GM21717 (cell line): ENCODE results near the gene KMT2C.

ENCODE experiments used
- ATAC-seq: cut with Tn5 transposase; IDR thresholded peaks from one replicate; pipeline ENCODE4 v1.9.1; 2021; ENCODE audit warnings: mild to moderate bottlenecking, moderate library complexity; ENCODE audit not compliant: unreplicated experiment

The KMT2C gene

GRCh38 chr7:152121432-152121831 lies 314.4 kb downstream of the KMT2C start:
- ATAC-seq: no peak

GRCh38 chr7:152120776-152121175 lies 315.0 kb downstream of the KMT2C start:
- no peak for ATAC-seq

GRCh38 chr7:152120210-152120609 lies 315.6 kb downstream of the KMT2C start:
- ATAC-seq: no peak

- no peak for ATAC-seq
Measured at GRCh38 chr7:152117356-152117755, 318.4 kb downstream of the KMT2C start.

GRCh38 chr7:152115021-152115718 lies 320.6 kb downstream of the KMT2C start:
- ATAC-seq: no peak

- no peak for ATAC-seq
Measured at GRCh38 chr7:152112829-152113228, 323.0 kb downstream of the KMT2C start.

- no peak for ATAC-seq
Measured at GRCh38 chr7:152108359-152108758, 327.4 kb downstream of the KMT2C start.

- ATAC-seq: no peak
Measured at GRCh38 chr7:152107945-152108344, 327.9 kb downstream of the KMT2C start.

GRCh38 chr7:152106990-152107389 lies 328.8 kb downstream of the KMT2C start:
- ATAC-seq: no peak

- ATAC-seq: no peak
Measured at GRCh38 chr7:152105205-152105604, 330.6 kb downstream of the KMT2C start.

- no peak for ATAC-seq
Measured at GRCh38 chr7:152103691-152104090, 332.1 kb downstream of the KMT2C start.

- ATAC-seq: no peak
Measured at GRCh38 chr7:152103066-152103465, 332.7 kb downstream of the KMT2C start.

- no peak for ATAC-seq
Measured at GRCh38 chr7:152097330-152097729, 338.5 kb downstream of the KMT2C start.

GRCh38 chr7:152095771-152096170 lies 340.0 kb downstream of the KMT2C start:
- ATAC-seq: no peak

- no peak for ATAC-seq
Measured at GRCh38 chr7:152093717-152094116, 342.1 kb downstream of the KMT2C start.

- ATAC-seq: no peak
Measured at GRCh38 chr7:152090747-152091146, 345.1 kb downstream of the KMT2C start.

GRCh38 chr7:152089183-152089582 lies 346.6 kb downstream of the KMT2C start:
- no peak for ATAC-seq

GRCh38 chr7:152086513-152086912 lies 349.3 kb downstream of the KMT2C start:
- ATAC-seq: no peak

- no peak for ATAC-seq
Measured at GRCh38 chr7:152085131-152085530, 350.7 kb downstream of the KMT2C start.
